Glutamatergic neuron (in vitro differentiated cells): ENCODE results near the gene PDK2. TPM values are rescaled to one million over a fixed set of nuclear protein-coding genes. Genes with fewer than 3 reads are reported as not detected.
A peak's percentile ranks its signal among the peaks of the same experiment; 100 is the strongest.

Source experiments
- DNase-seq: peaks from one replicate; pipeline ENCODE4 v3.0.0; 2022
- H3K27ac Mint-ChIP-seq: one replicate; pipeline ENCODE4 v1.8.0; 2020; ENCODE audit warnings: mild to moderate bottlenecking, mixed read lengths, inconsistent platforms; ENCODE audit not compliant: unreplicated experiment
- H3K27me3 Mint-ChIP-seq: one replicate; pipeline ENCODE4 v1.8.0; 2020; ENCODE audit warnings: mild to moderate bottlenecking, moderate library complexity, mixed read lengths, inconsistent platforms; ENCODE audit not compliant: unreplicated experiment
- H3K36me3 Mint-ChIP-seq: one replicate; pipeline ENCODE4 v1.8.0; 2020; ENCODE audit warnings: mild to moderate bottlenecking, mixed read lengths, inconsistent platforms; ENCODE audit not compliant: unreplicated experiment
- H3K4me1 Mint-ChIP-seq: one replicate; pipeline ENCODE4 v1.8.0; 2020; ENCODE audit warnings: mild to moderate bottlenecking, low read depth, mixed read lengths, inconsistent platforms; ENCODE audit not compliant: unreplicated experiment
- H3K4me3 Mint-ChIP-seq: one replicate; pipeline ENCODE4 v1.8.0; 2020; ENCODE audit warnings: mild to moderate bottlenecking, mixed read lengths, inconsistent platforms; ENCODE audit not compliant: unreplicated experiment
- H3K9me3 Mint-ChIP-seq: one replicate; pipeline ENCODE4 v1.8.0; 2020; ENCODE audit warnings: mild to moderate bottlenecking, moderate library complexity, mixed read lengths, inconsistent platforms; ENCODE audit not compliant: unreplicated experiment
- total RNA-seq: library from RNA; stranded (reverse); fragmentation: NEBNext Ultra II Directional; extraction: Animal tissue kit (Norgen Biotek cat#: 25700); gene quantifications from one replicate; pipeline ENCODE4 v1.2.1, GENCODE V29; 2021; ENCODE audit not compliant: unreplicated experiment
- TF ChIP-seq, protein P1 (sequence below): fragments of 200-600 bp; sonication (generic); IDR thresholded peaks from one replicate; pipeline ENCODE4 v1.5.0; 2021; ENCODE audit not compliant: partially characterized antibody, unreplicated experiment

The PDK2 gene
- total RNA-seq, 1 donor from 2014 or later: 36.9 TPM

GRCh38 chr17:50090971-50091917 is 3.9 kb upstream of the PDK2 start:
- no peak for DNase-seq
- H3K4me1 Mint-ChIP-seq: peaks cover 6% of the 10 kb centered on the region
- no peak overlapping the region for H3K4me3 Mint-ChIP-seq
- H3K36me3 Mint-ChIP-seq: no peaks in the 10 kb centered on the region
- H3K9me3 Mint-ChIP-seq: peaks cover 4% of the 10 kb centered on the region
- peaks cover 8% of the 10 kb centered on the region for H3K27me3 Mint-ChIP-seq
- no peak overlapping the region for H3K27ac Mint-ChIP-seq
- TF ChIP-seq, protein P1, sequence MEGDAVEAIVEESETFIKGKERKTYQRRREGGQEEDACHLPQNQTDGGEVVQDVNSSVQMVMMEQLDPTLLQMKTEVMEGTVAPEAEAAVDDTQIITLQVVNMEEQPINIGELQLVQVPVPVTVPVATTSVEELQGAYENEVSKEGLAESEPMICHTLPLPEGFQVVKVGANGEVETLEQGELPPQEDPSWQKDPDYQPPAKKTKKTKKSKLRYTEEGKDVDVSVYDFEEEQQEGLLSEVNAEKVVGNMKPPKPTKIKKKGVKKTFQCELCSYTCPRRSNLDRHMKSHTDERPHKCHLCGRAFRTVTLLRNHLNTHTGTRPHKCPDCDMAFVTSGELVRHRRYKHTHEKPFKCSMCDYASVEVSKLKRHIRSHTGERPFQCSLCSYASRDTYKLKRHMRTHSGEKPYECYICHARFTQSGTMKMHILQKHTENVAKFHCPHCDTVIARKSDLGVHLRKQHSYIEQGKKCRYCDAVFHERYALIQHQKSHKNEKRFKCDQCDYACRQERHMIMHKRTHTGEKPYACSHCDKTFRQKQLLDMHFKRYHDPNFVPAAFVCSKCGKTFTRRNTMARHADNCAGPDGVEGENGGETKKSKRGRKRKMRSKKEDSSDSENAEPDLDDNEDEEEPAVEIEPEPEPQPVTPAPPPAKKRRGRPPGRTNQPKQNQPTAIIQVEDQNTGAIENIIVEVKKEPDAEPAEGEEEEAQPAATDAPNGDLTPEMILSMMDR: no peak

- TF ChIP-seq, protein P1: no peak
- DNase-seq: no peak
- H3K4me3 Mint-ChIP-seq: no peak overlapping the region
- peaks cover 8% of the 10 kb centered on the region for H3K27me3 Mint-ChIP-seq
- peaks cover 6% of the 10 kb centered on the region for H3K4me1 Mint-ChIP-seq
- H3K36me3 Mint-ChIP-seq: no peaks in the 10 kb centered on the region
- no peak overlapping the region for H3K27ac Mint-ChIP-seq
- peaks cover 4% of the 10 kb centered on the region for H3K9me3 Mint-ChIP-seq
These were observed 3.2 kb upstream of the PDK2 start for GRCh38 chr17:50091918-50092285.

- peaks cover 4% of the 10 kb centered on the region for H3K9me3 Mint-ChIP-seq
- peaks cover 8% of the 10 kb centered on the region for H3K4me1 Mint-ChIP-seq
- DNase-seq: no peak
- H3K27ac Mint-ChIP-seq: peak overlapping the region; percentile 43
- no peaks in the 10 kb centered on the region for H3K36me3 Mint-ChIP-seq
- TF ChIP-seq, protein P1: no peak
- H3K4me3 Mint-ChIP-seq: peak overlapping the region; percentile 67
- peaks cover 8% of the 10 kb centered on the region for H3K27me3 Mint-ChIP-seq
These were observed 1.9 kb upstream of the PDK2 start for GRCh38 chr17:50093246-50093645.

DNA sequence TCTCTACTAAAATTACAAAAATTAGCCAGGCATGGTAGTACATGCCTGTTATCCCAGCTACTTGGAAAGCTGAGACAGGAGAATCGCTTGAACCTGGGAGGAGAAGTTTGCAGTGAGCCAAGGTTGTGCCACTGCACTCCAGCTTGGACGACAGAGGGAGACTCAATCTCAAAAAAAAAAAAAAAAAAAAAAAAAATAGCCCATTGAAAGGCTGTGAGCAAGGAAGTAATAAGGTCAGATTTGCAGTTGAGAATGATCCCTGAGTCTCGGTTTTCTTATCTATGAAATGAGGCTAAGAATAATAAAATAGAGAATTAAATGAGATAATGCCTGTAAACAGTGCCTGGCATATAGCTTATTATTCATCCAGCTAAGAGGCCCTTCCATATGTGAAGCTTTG is 1.3 kb upstream of the PDK2 start:
- peaks cover 14% of the 10 kb centered on the region for H3K4me1 Mint-ChIP-seq
- no peak overlapping the region for H3K27ac Mint-ChIP-seq
- no peaks in the 10 kb centered on the region for H3K36me3 Mint-ChIP-seq
- TF ChIP-seq, protein P1: no peak
- no peak overlapping the region for H3K4me3 Mint-ChIP-seq
- H3K9me3 Mint-ChIP-seq: peaks cover 8% of the 10 kb centered on the region
- no peak for DNase-seq
- H3K27me3 Mint-ChIP-seq: peaks cover 8% of the 10 kb centered on the region

GRCh38 chr17:50094243-50094752 is 853 bp upstream of the PDK2 start:
- Mint-ChIP-seq H3K36me3 (no peaks in the 10 kb centered on the region), H3K4me3 (peak overlapping the region; percentile 98), H3K27ac (peak overlapping the region; percentile 60), H3K4me1 (peaks cover 15% of the 10 kb centered on the region), H3K9me3 (peaks cover 8% of the 10 kb centered on the region), H3K27me3 (peaks cover 8% of the 10 kb centered on the region)
- DNase-seq: peak; percentile 94
- TF ChIP-seq, protein P1: peak; percentile 99
